Colonic mucosa (tissue), 4 donors: Measurements from ENCODE around the gene TANC1. TPM values are rescaled to one million over a fixed set of nuclear protein-coding genes. Genes with fewer than 3 reads are reported as not detected.

Experiments
- DNase-seq: peaks from one replicate; pipeline ENCODE4 v3.0.0-alpha.2; 2020
- H3K27ac ChIP-seq: fragments of 200-600 bp; one replicate; pipeline ENCODE4 v1.8.0; 2021
- H3K27me3 ChIP-seq: fragments of 200-600 bp; one replicate; pipeline ENCODE4 v1.8.0; 2021
- H3K36me3 ChIP-seq: fragments of 200-600 bp; one replicate; pipeline ENCODE4 v1.8.0; 2021
- H3K4me1 ChIP-seq: fragments of 200-600 bp; one replicate; pipeline ENCODE4 v1.8.0; 2021; ENCODE audit warnings: mild to moderate bottlenecking
- H3K4me3 ChIP-seq: fragments of 200-600 bp; one replicate; pipeline ENCODE4 v1.8.0; 2021
- H3K9ac ChIP-seq, 2 donors: one replicate each; pipeline ENCODE4 v1.7.0; 2013; ENCODE audit warnings: control low read depth in 2 of 2, low read depth in 2 of 2, low read length in 2 of 2
- H3K9me3 ChIP-seq: fragments of 200-600 bp; one replicate; pipeline ENCODE4 v1.8.0; 2021
- CTCF ChIP-seq: fragments of 200-600 bp; IDR thresholded peaks from one replicate; pipeline ENCODE4 v1.8.0; 2022; ENCODE audit warnings: antibody characterized with exemption, mild to moderate bottlenecking
- intact Hi-C: fragments of 100-400 bp; cut with DNase I; formaldehyde crosslinking; loops from one replicate; pipeline ENCODE4 v1.14.1; 2022
- total RNA-seq, 2 donors: library from RNA; stranded (reverse); fragmentation: NEBNext Ultra II Directional in 1 of 2; extraction: Animal tissue kit (Norgen Biotek cat#: 25700) in 1 of 2; gene quantifications; one replicate each; pipeline ENCODE4 v1.2.1, GENCODE V29; 2021
- donor health status: healthy.
- donor health status: DM: no; HTN: no; CAD: no.
- donor health status: DM: no; HTN: no; CAD: no.

TANC1 gene
- total RNA-seq, 2 donors from 2014 or later = 28.3 to 32.7 TPM

DNA sequence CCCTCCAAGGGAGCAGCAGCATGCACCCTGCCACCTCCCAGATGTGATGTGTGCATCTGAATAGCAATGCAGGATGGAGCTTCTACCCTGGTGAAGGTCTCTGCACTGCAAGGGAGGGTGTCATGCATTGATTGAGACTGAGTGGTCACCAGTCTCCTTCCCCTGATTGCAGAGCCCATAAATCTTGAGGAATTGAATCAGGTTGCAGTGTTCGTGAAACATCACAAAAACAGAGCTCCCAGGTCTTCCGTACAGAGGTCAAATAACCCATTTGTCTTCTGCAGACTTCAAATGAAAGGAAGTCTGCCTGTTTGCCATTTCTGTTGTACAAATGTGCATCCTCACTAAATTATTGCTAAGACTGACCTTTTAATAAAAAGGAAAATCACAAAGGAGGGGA is 181.3 kb downstream of the TANC1 start:
- Histone ChIP-seq H3K36me3 (no peaks in the 10 kb centered on the region), H3K9me3 (no peaks in the 10 kb centered on the region), H3K27ac (no peak overlapping the region), H3K9ac (peak overlapping the region in 1 of 2 donors; percentile 32), H3K4me3 (no peak overlapping the region), H3K27me3 (no peaks in the 10 kb centered on the region), H3K4me1 (peaks cover 33% of the 10 kb centered on the region)
- no peak for TF ChIP-seq CTCF
- intact Hi-C loops = no loop called here
- no peak for DNase-seq

DNA sequence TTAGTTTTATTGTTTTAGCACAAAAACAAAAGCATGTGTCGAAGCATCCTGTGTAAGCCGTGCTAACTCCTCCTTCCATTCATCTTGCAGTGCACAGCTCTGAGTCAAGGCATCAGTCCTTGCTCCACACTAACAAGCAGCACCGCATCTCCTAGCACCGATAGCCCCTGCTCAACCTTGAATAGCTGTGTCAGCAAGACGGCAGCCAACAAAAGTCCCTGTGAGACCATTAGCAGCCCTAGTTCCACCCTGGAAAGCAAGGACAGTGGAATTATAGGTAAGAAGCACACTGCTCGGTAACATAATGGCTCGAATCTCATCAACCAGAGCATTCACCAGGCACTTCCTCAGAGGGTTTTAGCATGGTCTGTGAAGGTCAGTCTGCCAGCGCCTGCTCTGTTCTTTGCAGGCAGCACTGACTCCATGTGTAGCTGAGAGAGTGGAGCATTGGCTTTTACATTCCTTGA is 181.9 kb downstream of the TANC1 start:
- no peak overlapping the region for H3K4me3 ChIP-seq
- intact Hi-C loops = no loop called here
- peaks cover 33% of the 10 kb centered on the region for H3K4me1 ChIP-seq
- no peaks in the 10 kb centered on the region for H3K9me3 ChIP-seq
- H3K9ac ChIP-seq = peak overlapping the region in 1 of 2 donors; percentile 62
- H3K27ac ChIP-seq = no peak overlapping the region
- H3K27me3 ChIP-seq = no peaks in the 10 kb centered on the region
- no peak for DNase-seq
- no peaks in the 10 kb centered on the region for H3K36me3 ChIP-seq
- no peak for TF ChIP-seq CTCF

DNA sequence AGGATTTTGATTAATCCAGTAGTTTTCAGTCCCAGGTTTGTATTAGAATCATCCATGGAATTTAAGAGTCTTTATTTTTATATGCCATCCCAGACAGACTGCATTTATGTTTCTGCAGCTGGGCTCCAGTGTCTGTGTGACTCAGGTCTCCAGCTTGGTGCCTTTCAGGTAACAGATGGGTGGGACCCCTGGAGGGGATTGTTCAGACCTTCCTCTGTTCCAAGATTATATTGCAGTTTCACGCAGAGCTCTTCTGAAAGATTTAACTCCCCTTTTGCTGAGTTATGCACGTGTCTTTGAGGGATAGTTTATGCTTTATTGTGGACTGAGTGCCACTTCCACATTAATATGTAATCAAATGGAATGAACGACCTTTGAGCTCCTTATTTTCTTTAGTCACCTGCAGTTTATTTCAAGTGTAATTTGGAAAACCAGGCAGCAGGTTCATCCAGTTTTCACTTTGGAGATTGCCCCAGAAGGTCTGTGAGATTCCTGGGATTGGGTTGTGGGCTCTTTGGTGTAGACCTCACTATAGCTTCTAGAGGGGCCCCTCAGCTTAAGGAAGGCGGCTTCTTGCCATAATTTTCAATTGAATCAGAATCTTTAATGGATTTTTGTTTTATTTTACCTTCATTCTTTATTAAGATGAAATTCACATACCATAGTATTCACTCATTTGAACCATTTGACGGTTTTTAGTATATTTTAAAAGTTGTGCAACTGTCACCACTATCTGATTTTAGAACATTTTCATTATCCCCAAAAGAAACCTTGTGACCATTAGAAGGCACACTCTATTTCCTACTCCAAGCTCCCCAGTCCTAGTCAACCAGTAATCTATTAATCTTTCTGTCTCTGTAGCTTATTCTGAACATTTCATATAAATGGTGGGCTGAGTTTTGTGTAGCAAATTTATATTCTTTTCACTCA is 183.0 kb downstream of the TANC1 start:
- DNase-seq = peak; percentile 50
- Histone ChIP-seq H3K9me3 (no peaks in the 10 kb centered on the region), H3K4me3 (no peak overlapping the region), H3K36me3 (no peaks in the 10 kb centered on the region), H3K4me1 (peaks cover 33% of the 10 kb centered on the region), H3K9ac (peak overlapping the region in 1 of 2 donors; percentile 62), H3K27ac (peak overlapping the region; percentile 56), H3K27me3 (no peaks in the 10 kb centered on the region)
- intact Hi-C loops = no loop called here
- TF ChIP-seq CTCF = no peak

DNA sequence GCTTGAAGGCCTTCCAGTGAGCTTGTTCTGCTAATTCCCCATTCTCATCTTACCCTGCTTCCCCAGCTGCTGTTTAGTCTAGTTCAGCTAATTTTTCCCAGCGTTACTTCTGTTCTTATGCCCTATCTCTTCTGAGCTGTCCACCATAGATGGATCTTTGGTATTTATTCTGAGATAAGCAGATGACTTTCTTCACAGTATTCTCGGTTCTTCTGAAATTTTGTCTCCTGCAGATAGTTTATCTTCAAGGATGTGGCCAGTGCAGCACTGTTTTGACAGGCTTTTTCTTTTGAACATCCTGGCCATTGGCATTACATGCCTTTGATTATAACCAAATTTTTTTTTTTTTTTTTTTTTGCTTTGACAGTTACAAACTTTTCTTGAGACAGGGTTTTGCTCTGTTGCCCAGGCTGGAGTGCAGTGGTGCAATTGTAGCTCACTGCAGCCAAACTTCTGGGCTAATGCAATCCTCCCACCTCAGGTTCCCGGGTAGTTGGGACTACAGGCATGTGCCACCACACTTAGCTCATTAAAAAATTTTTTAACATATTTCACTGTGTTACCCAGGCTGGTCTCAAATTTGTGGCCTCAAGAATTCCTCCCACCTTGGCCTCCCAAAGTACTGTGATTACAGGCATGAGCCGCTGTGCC is 183.8 kb downstream of the TANC1 start:
- no peak overlapping the region for H3K4me3 ChIP-seq
- TF ChIP-seq CTCF = no peak
- no peaks in the 10 kb centered on the region for H3K9me3 ChIP-seq
- intact Hi-C loops = no loop called here
- peak overlapping the region; percentile 56 for H3K27ac ChIP-seq
- no peaks in the 10 kb centered on the region for H3K27me3 ChIP-seq
- peak overlapping the region in 1 of 2 donors; percentile 62 for H3K9ac ChIP-seq
- no peak for DNase-seq
- H3K36me3 ChIP-seq = no peaks in the 10 kb centered on the region
- H3K4me1 ChIP-seq = peaks cover 27% of the 10 kb centered on the region

GRCh38 chr2:159153063-159153462 is 184.6 kb downstream of the TANC1 start:
- Histone ChIP-seq H3K4me1 (peaks cover 27% of the 10 kb centered on the region), H3K27me3 (no peaks in the 10 kb centered on the region), H3K27ac (peak overlapping the region; percentile 56), H3K4me3 (no peak overlapping the region), H3K9me3 (no peaks in the 10 kb centered on the region), H3K36me3 (no peaks in the 10 kb centered on the region), H3K9ac (peak overlapping the region in 1 of 2 donors; percentile 62)
- no peak for DNase-seq
- TF ChIP-seq CTCF = no peak
- intact Hi-C loops = no loop called here
